GM23248 (cell line): ENCODE data around the gene KLF15. TPM values are rescaled to one million over a fixed set of nuclear protein-coding genes. Genes with fewer than 3 reads are reported as not detected.

Experiments used
- DNase-seq: peaks from one replicate; pipeline ENCODE4 v3.0.0-alpha.2; 2015
- H2AFZ ChIP-seq: fragments of 200-600 bp; sonication (generic); 2 replicates; pipeline ENCODE4 v1.6.1; 2016; ENCODE audit warnings: antibody characterized with exemption
- H3F3A ChIP-seq: fragments of 200-600 bp; sonication (generic); 2 replicates; pipeline ENCODE4 v1.6.1; 2016; ENCODE audit warnings: mild to moderate bottlenecking, antibody characterized with exemption, mixed run types; ENCODE audit not compliant: insufficient read depth
- H3K27ac ChIP-seq: fragments of 200-600 bp; sonication (generic); 2 replicates; pipeline ENCODE4 v1.5.1; 2016; ENCODE audit warnings: mild to moderate bottlenecking
- H3K27me3 ChIP-seq: fragments of 200-600 bp; sonication (generic); replicated peaks from 2 replicates; pipeline ENCODE4 v1.6.1; 2016; ENCODE audit warnings: mild to moderate bottlenecking; ENCODE audit not compliant: insufficient read depth
- H3K36me3 ChIP-seq: fragments of 200-600 bp; sonication (generic); 2 replicates; pipeline ENCODE4 v1.6.1; 2016; ENCODE audit warnings: low read depth, mild to moderate bottlenecking
- H3K4me1 ChIP-seq: fragments of 200-600 bp; sonication (generic); 2 replicates; pipeline ENCODE4 v1.6.1; 2016; ENCODE audit warnings: mild to moderate bottlenecking; ENCODE audit not compliant: insufficient read depth
- H3K4me2 ChIP-seq: fragments of 200-600 bp; sonication (generic); one replicate; pipeline ENCODE4 v1.6.1; 2016; ENCODE audit warnings: mild to moderate bottlenecking; ENCODE audit not compliant: unreplicated experiment
- H3K4me3 ChIP-seq: fragments of 200-600 bp; sonication (generic); 2 replicates; pipeline ENCODE4 v1.5.1; 2016; ENCODE audit warnings: mild to moderate bottlenecking
- H3K79me2 ChIP-seq: fragments of 200-600 bp; sonication (generic); 2 replicates; pipeline ENCODE4 v1.6.1; 2016; ENCODE audit warnings: mild to moderate bottlenecking; ENCODE audit not compliant: insufficient read depth
- H3K9ac ChIP-seq: fragments of 200-600 bp; sonication (generic); 2 replicates; pipeline ENCODE4 v1.6.1; 2016; ENCODE audit warnings: mild to moderate bottlenecking
- H3K9me2 ChIP-seq: fragments of 200-600 bp; sonication (generic); 2 replicates; pipeline ENCODE4 v1.6.1; 2016; ENCODE audit warnings: mixed run types, mild to moderate bottlenecking, moderate library complexity; ENCODE audit not compliant: insufficient read depth
- H3K9me3 ChIP-seq: fragments of 200-600 bp; sonication (generic); one replicate; pipeline ENCODE4 v1.6.1; 2017; ENCODE audit warnings: low read depth
- H4K20me1 ChIP-seq: fragments of 200-600 bp; sonication (generic); 2 replicates; pipeline ENCODE4 v1.6.0; 2016; ENCODE audit not compliant: insufficient read depth
- EZH2 ChIP-seq: fragments of 200-600 bp; sonication (generic); IDR thresholded peaks from 2 replicates; pipeline ENCODE4 v1.6.1; 2018; ENCODE audit warnings: antibody characterized with exemption, mild to moderate bottlenecking; ENCODE audit not compliant: insufficient read depth, poor library complexity, severe bottlenecking
- EZH2phosphoT487 ChIP-seq: fragments of 200-600 bp; sonication (generic); IDR thresholded peaks from 2 replicates; pipeline ENCODE4 v1.6.1; 2018; ENCODE audit warnings: antibody characterized with exemption, moderate library complexity, mild to moderate bottlenecking, low read depth; ENCODE audit not compliant: insufficient read depth
- WGBS, 2 experiments: methylation state at CpG; one replicate each; pipeline ENCODE4 v1.1.6; 2015 to 2017; ENCODE audit warnings: low lambda C conversion rate in 2 of 2, low coverage in 1 of 2; ENCODE audit errors: missing lambda C conversion rate in 2 of 2; 5-methylcytosine and 5-hydroxymethylcytosine counted together
- in situ Hi-C: fragments of 300-500 bp; cut with MboI; formaldehyde crosslinking; loops from 2 replicates; pipeline ENCODE4 v1.15.0; 2020
- polyA plus RNA-seq: library from polyadenylated mRNA; unstranded; fragments of >200 nt; fragmentation: Nextera tagmentation; extraction: Ambion mirVana; gene quantifications from 2 replicates; pipeline ENCODE4 v1.2.1, GENCODE V29; 2016
- total RNA-seq: library from RNA; depleted of rRNA; stranded (reverse); fragments of >200 nt; shearing (Covaris generic); gene quantifications from 2 replicates; pipeline ENCODE4 v1.2.3, GENCODE V29; 2014

Gene KLF15
- total and polyA plus RNA-seq, 2 experiments from 2014 or later, result 0.14 to 0.54 TPM

DNA sequence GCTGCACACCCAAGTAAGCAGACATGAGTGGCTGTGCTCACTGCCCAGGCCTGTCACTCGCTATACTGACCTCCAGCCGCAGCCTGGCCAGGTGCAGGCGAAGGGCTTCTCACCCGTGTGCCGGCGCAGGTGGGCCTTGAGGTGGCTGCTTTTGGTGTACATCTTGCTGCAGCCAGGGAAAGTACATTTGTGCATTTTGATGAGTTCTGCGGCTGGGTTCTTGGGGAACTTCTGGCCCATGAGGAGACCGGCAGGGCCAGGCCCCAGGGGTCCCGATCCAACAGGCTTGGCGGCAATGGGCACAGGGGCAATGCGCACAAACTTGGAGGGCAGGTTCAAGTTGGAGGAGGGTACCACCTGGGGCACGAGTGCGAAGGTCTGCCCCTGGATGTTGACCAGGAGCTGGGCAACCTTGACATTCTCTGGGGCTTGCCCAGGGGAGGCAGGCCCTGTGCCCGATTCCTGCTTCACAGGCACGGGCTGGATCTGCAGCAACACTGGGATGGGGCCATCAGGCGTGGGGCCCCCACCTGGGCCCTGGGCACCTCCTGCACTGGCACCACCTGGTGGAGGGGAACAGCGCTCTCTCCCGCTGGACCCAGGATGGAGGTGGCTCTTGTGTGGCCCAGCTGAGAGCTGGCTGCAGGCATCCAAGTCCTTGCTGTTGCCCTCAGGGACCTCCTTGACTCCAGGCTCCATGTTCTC is 5.3 kb downstream of the KLF15 start:
- H4K20me1 ChIP-seq, result no peaks in the 10 kb centered on the region
- in situ Hi-C loops, result no loop called here
- H3K9me2 ChIP-seq, result no peaks in the 10 kb centered on the region
- TF ChIP-seq EZH2, result no peak
- TF ChIP-seq EZH2phosphoT487, result no peak
- no peak overlapping the region for H3K4me2 ChIP-seq
- DNase-seq, result no peak
- H3K27me3 ChIP-seq, result no peaks in the 10 kb centered on the region
- H3K4me3 ChIP-seq, result no peak overlapping the region
- no peak overlapping the region for H3K27ac ChIP-seq
- no peaks in the 10 kb centered on the region for H3K79me2 ChIP-seq
- 0 out of 2 replicates have a peak, but pooled peaks cover 7% of the 10 kb centered on the region for H3K4me1 ChIP-seq
- no peaks in the 10 kb centered on the region for H3F3A ChIP-seq
- H3K9me3 ChIP-seq, result no peaks in the 10 kb centered on the region
- WGBS, 2 experiments, result 89 to 93% methylated on average over 17 to 18 of the region's 18 CpGs
- H2AFZ ChIP-seq, result no peak overlapping the region
- no peak overlapping the region for H3K9ac ChIP-seq
- H3K36me3 ChIP-seq, result no peaks in the 10 kb centered on the region

DNA sequence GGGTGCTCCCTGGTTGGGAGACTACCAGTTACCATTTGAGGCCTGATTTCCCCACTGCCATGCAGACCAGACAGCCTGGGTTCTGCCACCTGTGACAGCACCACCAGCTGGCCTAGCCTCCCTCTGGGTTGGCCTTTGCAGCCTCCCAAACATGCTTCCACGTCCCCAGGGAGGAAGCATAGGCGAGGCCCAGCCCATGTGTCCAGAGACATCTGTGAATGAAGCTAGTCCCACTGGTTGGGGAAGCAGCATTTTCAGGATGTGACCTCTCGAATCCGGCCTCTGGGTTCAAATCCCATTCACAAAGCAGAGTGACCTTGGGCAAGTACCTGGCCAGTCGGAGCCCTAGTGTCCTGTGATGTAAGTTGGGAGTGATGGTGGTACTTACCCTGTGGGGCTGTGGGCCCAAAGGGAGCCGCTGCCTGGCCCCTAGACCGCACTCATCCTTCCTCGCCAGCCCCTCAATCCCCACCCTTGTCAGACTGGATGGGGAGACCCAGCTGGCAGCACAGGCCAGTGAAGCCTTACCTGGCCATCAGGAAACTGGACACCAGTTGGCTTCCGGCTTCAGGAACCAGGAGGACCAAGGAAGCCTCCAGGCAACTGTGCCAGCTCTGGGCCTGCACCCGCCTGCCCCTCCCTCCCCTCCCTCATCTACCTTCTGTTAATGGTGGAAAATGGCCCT is 6.0 kb downstream of the KLF15 start:
- no peak overlapping the region for H3K4me2 ChIP-seq
- WGBS, 2 experiments, result 80 to 86% methylated on average over 9 to 10 of the region's 10 CpGs
- no peaks in the 10 kb centered on the region for H3F3A ChIP-seq
- no peaks in the 10 kb centered on the region for H4K20me1 ChIP-seq
- no peak for DNase-seq
- H3K36me3 ChIP-seq, result no peaks in the 10 kb centered on the region
- TF ChIP-seq EZH2phosphoT487 (no peak), EZH2 (no peak)
- H3K4me3 ChIP-seq, result no peak overlapping the region
- no peak overlapping the region for H3K9ac ChIP-seq
- H3K4me1 ChIP-seq, result 0 out of 2 replicates have a peak, but pooled peaks cover 2% of the 10 kb centered on the region
- H3K79me2 ChIP-seq, result no peaks in the 10 kb centered on the region
- no peaks in the 10 kb centered on the region for H3K27me3 ChIP-seq
- no peaks in the 10 kb centered on the region for H3K9me2 ChIP-seq
- H3K27ac ChIP-seq, result no peak overlapping the region
- in situ Hi-C loops, result no loop called here
- H3K9me3 ChIP-seq, result no peaks in the 10 kb centered on the region
- H2AFZ ChIP-seq, result no peak overlapping the region

GRCh38 chr3:126350502-126351085 is 6.6 kb downstream of the KLF15 start:
- Histone ChIP-seq H3K36me3 (no peaks in the 10 kb centered on the region), H3F3A (no peaks in the 10 kb centered on the region), H3K79me2 (no peaks in the 10 kb centered on the region), H3K4me3 (no peak overlapping the region), H3K27ac (no peak overlapping the region), H3K9ac (no peak overlapping the region), H3K4me1 (no peaks in the 10 kb centered on the region), H2AFZ (no peak overlapping the region), H3K4me2 (no peak overlapping the region), H3K27me3 (no peaks in the 10 kb centered on the region), H3K9me3 (no peaks in the 10 kb centered on the region), H3K9me2 (no peaks in the 10 kb centered on the region), H4K20me1 (no peaks in the 10 kb centered on the region)
- DNase-seq, result no peak
- TF ChIP-seq EZH2phosphoT487, result no peak
- no peak for TF ChIP-seq EZH2
- WGBS, 2 experiments, result 79% methylated on average over 8 to 9 of the region's 9 CpGs
- in situ Hi-C loops, result no loop called here

GRCh38 chr3:126349611-126350501 is 7.4 kb downstream of the KLF15 start:
- Histone ChIP-seq H3K4me1 (no peaks in the 10 kb centered on the region), H3K79me2 (no peaks in the 10 kb centered on the region), H3K9me3 (no peaks in the 10 kb centered on the region), H3K4me3 (no peak overlapping the region), H4K20me1 (no peaks in the 10 kb centered on the region), H3K4me2 (no peak overlapping the region), H3K9ac (no peak overlapping the region), H3K9me2 (no peaks in the 10 kb centered on the region), H2AFZ (no peak overlapping the region), H3K27me3 (no peaks in the 10 kb centered on the region), H3K36me3 (no peaks in the 10 kb centered on the region), H3K27ac (no peak overlapping the region), H3F3A (no peaks in the 10 kb centered on the region)
- DNase-seq, result no peak
- 69 to 70% methylated on average over 14 to 15 of the region's 15 CpGs for WGBS, 2 experiments
- in situ Hi-C loops, result no loop called here
- TF ChIP-seq EZH2 (no peak), EZH2phosphoT487 (no peak)
